Esophagus squamous epithelium (tissue), 5 donors: ENCODE measurements around the gene NPTXR. TPM values are rescaled to one million over a fixed set of nuclear protein-coding genes. Genes with fewer than 3 reads are reported as not detected.

ENCODE experiments used
- DNase-seq: peaks from one replicate; lab custom pipeline; 2025; lab: John Stamatoyannopoulos, UW
- H3K27ac ChIP-seq, 4 donors: fragments of 200-600 bp; sonication (generic); one replicate each; pipeline ENCODE4 v1.5.1; 2016 to 2019; ENCODE audit warnings: mild to moderate bottlenecking in 1 of 4
- H3K27me3 ChIP-seq, 4 donors: fragments of 200-600 bp; sonication (generic); 1 replicate in 3 of 4; 2 replicates in 1 of 4; pipeline versions ENCODE4 v1.5.1 to v1.6.0; 2017 to 2021; ENCODE audit warnings: antibody characterized with exemption in 1 of 4
- H3K36me3 ChIP-seq, 3 donors: fragments of 200-600 bp; sonication (generic); one replicate each; pipeline ENCODE4 v1.5.1; 2016 to 2019
- H3K4me1 ChIP-seq, 3 donors: fragments of 200-600 bp; sonication (generic); one replicate each; pipeline ENCODE4 v1.5.1; 2017 to 2019
- H3K4me3 ChIP-seq, 4 donors: fragments of 200-600 bp; sonication (generic); 1 replicate in 3 of 4; 2 replicates in 1 of 4; pipeline ENCODE4 v1.5.1; 2016 to 2019; ENCODE audit warnings: mild to moderate bottlenecking in 2 of 4, moderate library complexity in 1 of 4
- H3K9me3 ChIP-seq, 3 donors: fragments of 200-600 bp; sonication (generic); one replicate each; pipeline ENCODE4 v1.5.1; 2016 to 2019
- CTCF ChIP-seq, 6 experiments: fragments of 450-650 bp in 4 of 6; fragments of 200-600 bp in 2 of 6; sonication (generic) in 2 of 6; IDR thresholded peaks; one replicate each; pipeline ENCODE4 v1.5.1; 2016 to 2019; ENCODE audit warnings: antibody characterized with exemption in 6 of 6, mild to moderate bottlenecking in 4 of 6, moderate library complexity in 4 of 6
- POLR2A ChIP-seq, 4 donors: fragments of 450-650 bp; IDR thresholded peaks; one replicate each; pipeline ENCODE4 v1.6.1; 2017; ENCODE audit warnings: antibody characterized with exemption in 4 of 4, mild to moderate bottlenecking in 4 of 4, moderate library complexity in 3 of 4
- WGBS, 2 donors: methylation state at CpG; one replicate each; pipeline ENCODE4 v1.1.5; 2018; 5-methylcytosine and 5-hydroxymethylcytosine counted together
- intact Hi-C: fragments of 100-400 bp; cut with DNase I; formaldehyde crosslinking; loops from one replicate; pipeline ENCODE4 v1.15.0; 2022
- total RNA-seq, 4 donors: library from RNA; depleted of rRNA; stranded (reverse); fragments of >200 nt; gene quantifications; one replicate each; pipeline ENCODE4 v1.1.0, GENCODE V29; 2016
- donor health status: DM: yes; HTN: yes; CAD: no.

NPTXR gene
- total RNA-seq, 4 donors from 2014 or later, result 0.26 to 2.3 (median 0.63) TPM

GRCh38 chr22:38823076-38823475, 20.8 kb downstream of the NPTXR start:
- WGBS, 2 donors, result 60% methylated on average over 1 of the region's 4 CpGs; no CpG with 5 or more reads in 1 of the 2 donors
- TF ChIP-seq POLR2A (IDR thresholded peaks at IDR 0.05) (no peak), CTCF (IDR thresholded peaks at IDR 0.05) (no peak)
- Histone ChIP-seq H3K27ac (no peak overlapping the region), H3K4me1 (no peaks in the 10 kb centered on the region), H3K9me3 (no peaks in the 10 kb centered on the region), H3K36me3 (no peaks in the 10 kb centered on the region), H3K4me3 (no peak overlapping the region), H3K27me3 (peaks cover 0 to 4% (median 0%) of the 10 kb centered on the region in 4 donors)
- intact Hi-C loops, result no loop called here
- no peak for DNase-seq

- Histone ChIP-seq H3K4me3 (no peak overlapping the region), H3K36me3 (no peaks in the 10 kb centered on the region), H3K4me1 (no peaks in the 10 kb centered on the region), H3K27me3 (peaks cover 0 to 4% (median 0%) of the 10 kb centered on the region in 4 donors), H3K27ac (no peak overlapping the region), H3K9me3 (no peaks in the 10 kb centered on the region)
- intact Hi-C loops, result no loop called here
- 52 to 71% methylated on average over 2 to 4 of the region's 8 CpGs for WGBS, 2 donors
- no peak for TF ChIP-seq CTCF (IDR thresholded peaks at IDR 0.05)
- TF ChIP-seq POLR2A (IDR thresholded peaks at IDR 0.05), result no peak
- no peak for DNase-seq
Observed at GRCh38 chr22:38820020-38820419, 23.8 kb downstream of the NPTXR start.

GRCh38 chr22:38819387-38819940, 24.4 kb downstream of the NPTXR start:
- Histone ChIP-seq H3K27ac (no peak overlapping the region), H3K36me3 (no peaks in the 10 kb centered on the region), H3K4me1 (no peaks in the 10 kb centered on the region), H3K4me3 (no peak overlapping the region), H3K9me3 (no peaks in the 10 kb centered on the region), H3K27me3 (peaks cover 0 to 4% (median 0%) of the 10 kb centered on the region in 4 donors)
- intact Hi-C loops, result no loop called here
- DNase-seq, result no peak
- WGBS, 2 donors, result 72 to 85% methylated on average over 6 to 7 of the region's 10 CpGs
- no peak for TF ChIP-seq CTCF (IDR thresholded peaks at IDR 0.05)
- TF ChIP-seq POLR2A (IDR thresholded peaks at IDR 0.05), result no peak

GRCh38 chr22:38817196-38817595, 26.6 kb downstream of the NPTXR start:
- intact Hi-C loops, result no loop called here
- Histone ChIP-seq H3K27ac (no peak overlapping the region), H3K9me3 (no peaks in the 10 kb centered on the region), H3K27me3 (peaks cover 0 to 4% (median 0%) of the 10 kb centered on the region in 4 donors), H3K4me1 (no peaks in the 10 kb centered on the region), H3K4me3 (no peak overlapping the region), H3K36me3 (no peaks in the 10 kb centered on the region)
- no peak for TF ChIP-seq CTCF (IDR thresholded peaks at IDR 0.05)
- no peak for TF ChIP-seq POLR2A (IDR thresholded peaks at IDR 0.05)
- 82 to 86% methylated on average over 6 of the region's 6 CpGs for WGBS, 2 donors
- no peak for DNase-seq

GRCh38 chr22:38815842-38816241, 28.0 kb downstream of the NPTXR start:
- WGBS, 2 donors, result 20 to 50% methylated on average over 1 of the region's 1 CpG
- Histone ChIP-seq H3K27ac (no peak overlapping the region), H3K9me3 (no peaks in the 10 kb centered on the region), H3K36me3 (no peaks in the 10 kb centered on the region), H3K4me3 (no peak overlapping the region), H3K27me3 (peaks cover 0 to 4% (median 0%) of the 10 kb centered on the region in 4 donors), H3K4me1 (no peaks in the 10 kb centered on the region)
- intact Hi-C loops, result no loop called here
- no peak for DNase-seq
- TF ChIP-seq POLR2A (IDR thresholded peaks at IDR 0.05), result no peak
- no peak for TF ChIP-seq CTCF (IDR thresholded peaks at IDR 0.05)
